Measurements from ENCODE around the gene ARID5B. TPM values are rescaled to one million over a fixed set of nuclear protein-coding genes. Genes with fewer than 3 reads are reported as not detected.

Gene ARID5B
- total and polyA plus RNA-seq, 2 donors (not counting 1 experiment from before 2014, with no cell fraction given): 22.4 to 237 TPM

DNA sequence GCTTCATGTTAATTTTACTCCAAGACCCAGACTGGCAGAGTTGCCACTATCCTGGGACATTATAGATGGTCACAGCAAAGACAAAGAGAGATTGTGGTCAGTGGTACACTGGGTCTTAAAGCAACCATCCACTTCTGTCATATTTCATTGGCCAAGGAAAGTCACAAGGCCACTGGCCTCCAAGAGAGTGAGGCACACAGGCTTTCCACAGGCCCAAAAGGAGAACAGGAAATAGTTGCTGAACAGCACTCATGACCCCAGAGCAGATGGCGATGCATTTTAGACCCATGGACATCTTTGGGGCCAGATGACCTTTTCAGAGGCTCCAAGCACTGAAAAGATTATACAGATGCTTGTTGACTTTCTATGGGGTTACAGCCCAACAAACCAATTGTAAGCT lies 97.4 kb downstream of the ARID5B start:
- ChIA-PET POLR2A (interaction anchor here (0.5 to 2.9 kb wide), 3 partner anchors 11 to 96 kb away, joined by 7 to 15 read pairs (median 14); no protein-coding TSS in a partner anchor), CTCF (interaction anchor here (1.0 to 1.3 kb wide), 3 partner anchors 24 to 51 kb away, joined by 3 to 5 read pairs (median 3); no protein-coding TSS in a partner anchor)
- no peaks in the 10 kb centered on the region for H3K9me3 Mint-ChIP-seq (ENCODE audit: insufficient read depth)
- Histone ChIP-seq H3K9ac (ENCODE audit: low read length) (peak overlapping the region; percentile 64), H3K4me1 (ENCODE audit: control insufficient read depth in 2 of 2, insufficient read depth in 2 of 2, low read length in 2 of 2) (peaks cover 71 to 82% of the 10 kb centered on the region in 2 donors), H3K36me3 (replicated peaks in 1 of 2; ENCODE audit: control extremely low read depth in 1 of 2, control insufficient read depth in 1 of 2, extremely low read depth in 1 of 2, insufficient read depth in 2 of 2, low read length in 1 of 2) (peaks cover 0 to 51% of the 10 kb centered on the region in 2 experiments), H4K20me1 (ENCODE audit: control insufficient read depth, insufficient read depth, low read length, poor library complexity, severe bottlenecking) (no peaks in the 10 kb centered on the region), H3K9me3 (ENCODE audit: control extremely low read depth in 1 of 3, control insufficient read depth in 2 of 3, insufficient read depth in 1 of 3, low read length in 2 of 3) (no peaks in the 10 kb centered on the region), H3K79me2 (ENCODE audit: control insufficient read depth, insufficient read depth, low read length) (peaks cover 98% of the 10 kb centered on the region), H2AFZ (ENCODE audit: insufficient read depth, low read depth, low read length, poor library complexity, severe bottlenecking) (no peak overlapping the region), H3K27me3 (replicated peaks in 1 of 4; ENCODE audit: control extremely low read depth in 1 of 4, control insufficient read depth in 3 of 4, insufficient read depth in 4 of 4, low read length in 3 of 4) (no peaks in the 10 kb centered on the region), H3K4me2 (replicated peaks; ENCODE audit: low read depth, low read length, poor library complexity, severe bottlenecking) (peak overlapping the region; percentile 76), H3K4me3 (ENCODE audit: control extremely low read depth in 1 of 5, extremely low read depth in 1 of 5, insufficient read depth in 1 of 5, low read depth in 2 of 5, low read length in 4 of 5) (peak overlapping the region in 1 of 5 experiments; percentile 57), H3K27ac (ENCODE audit: low read length in 2 of 2) (peak overlapping the region; percentile 96 to 98)
- peak overlapping the region; percentile 100 for H3K27ac Mint-ChIP-seq
- peak overlapping the region; percentile 85 for H3K4me3 Mint-ChIP-seq
- WGBS (ENCODE audit: insufficient coverage): 78% methylated on average over 1 of the region's 1 CpG
- intact Hi-C loops (cut with micrococcal nuclease): no loop called here
- ATAC-seq (ENCODE audit: low read depth) (no peak), DNase-seq (peak; percentile 38)
- TF ChIP-seq, protein P1, sequence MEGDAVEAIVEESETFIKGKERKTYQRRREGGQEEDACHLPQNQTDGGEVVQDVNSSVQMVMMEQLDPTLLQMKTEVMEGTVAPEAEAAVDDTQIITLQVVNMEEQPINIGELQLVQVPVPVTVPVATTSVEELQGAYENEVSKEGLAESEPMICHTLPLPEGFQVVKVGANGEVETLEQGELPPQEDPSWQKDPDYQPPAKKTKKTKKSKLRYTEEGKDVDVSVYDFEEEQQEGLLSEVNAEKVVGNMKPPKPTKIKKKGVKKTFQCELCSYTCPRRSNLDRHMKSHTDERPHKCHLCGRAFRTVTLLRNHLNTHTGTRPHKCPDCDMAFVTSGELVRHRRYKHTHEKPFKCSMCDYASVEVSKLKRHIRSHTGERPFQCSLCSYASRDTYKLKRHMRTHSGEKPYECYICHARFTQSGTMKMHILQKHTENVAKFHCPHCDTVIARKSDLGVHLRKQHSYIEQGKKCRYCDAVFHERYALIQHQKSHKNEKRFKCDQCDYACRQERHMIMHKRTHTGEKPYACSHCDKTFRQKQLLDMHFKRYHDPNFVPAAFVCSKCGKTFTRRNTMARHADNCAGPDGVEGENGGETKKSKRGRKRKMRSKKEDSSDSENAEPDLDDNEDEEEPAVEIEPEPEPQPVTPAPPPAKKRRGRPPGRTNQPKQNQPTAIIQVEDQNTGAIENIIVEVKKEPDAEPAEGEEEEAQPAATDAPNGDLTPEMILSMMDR (IDR thresholded peaks at IDR 0.05): no peak
- no peak for TF ChIP-seq EZH2 (IDR thresholded peaks at IDR 0.05; ENCODE audit: borderline replicate concordance, insufficient read depth, low read depth, low read length, poor library complexity, severe bottlenecking)
- no peaks in the 10 kb centered on the region for H3K27me3 Mint-ChIP-seq
- H3K4me1 Mint-ChIP-seq: peaks cover 91% of the 10 kb centered on the region

DNA sequence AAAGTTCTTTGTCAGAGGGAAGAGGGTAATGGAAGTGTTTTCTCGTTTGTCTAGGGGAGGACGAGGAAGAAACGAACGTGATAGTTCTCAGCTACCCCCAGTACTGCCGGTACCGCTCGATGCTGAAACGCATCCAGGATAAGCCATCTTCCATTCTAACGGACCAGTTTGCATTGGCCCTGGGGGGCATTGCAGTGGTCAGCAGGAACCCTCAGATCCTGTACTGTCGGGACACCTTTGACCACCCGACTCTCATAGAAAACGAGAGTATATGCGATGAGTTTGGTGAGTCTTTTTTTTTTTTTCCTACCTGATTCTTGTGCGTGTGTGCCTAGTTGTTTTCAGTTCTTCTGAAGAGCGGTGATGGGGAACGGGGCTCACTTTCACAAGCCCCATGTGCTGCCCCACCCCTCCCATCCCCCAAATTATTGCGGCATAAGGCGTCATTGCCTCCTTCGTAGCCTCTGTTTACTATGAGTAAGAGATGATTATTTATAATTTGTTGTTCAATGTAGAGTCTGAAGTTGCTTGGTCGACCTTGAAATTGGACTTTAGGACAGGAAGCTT lies 98.6 kb downstream of the ARID5B start:
- DNase-seq (peak; percentile 96), ATAC-seq (ENCODE audit: low read depth) (peak; percentile 84)
- peaks cover 94% of the 10 kb centered on the region for H3K4me1 Mint-ChIP-seq
- CTCF ChIA-PET: interaction anchor here (0.8 to 1.9 kb wide), 9 partner anchors 11 to 250 kb away, joined by 3 to 5 read pairs (median 3); no protein-coding TSS in a partner anchor
- no peaks in the 10 kb centered on the region for H4K20me1 ChIP-seq (ENCODE audit: control insufficient read depth, insufficient read depth, low read length, poor library complexity, severe bottlenecking)
- H3K4me3 ChIP-seq (ENCODE audit: control extremely low read depth in 1 of 5, extremely low read depth in 1 of 5, insufficient read depth in 1 of 5, low read depth in 2 of 5, low read length in 4 of 5): peak overlapping the region in 4 of 5 experiments; percentile 32 to 57 (median 44)
- no peaks in the 10 kb centered on the region for H3K27me3 ChIP-seq (replicated peaks in 1 of 4; ENCODE audit: control extremely low read depth in 1 of 4, control insufficient read depth in 3 of 4, insufficient read depth in 4 of 4, low read length in 3 of 4)
- peak overlapping the region; percentile 96 to 98 for H3K27ac ChIP-seq (ENCODE audit: low read length in 2 of 2)
- no peaks in the 10 kb centered on the region for H3K9me3 Mint-ChIP-seq (ENCODE audit: insufficient read depth)
- H3K4me1 ChIP-seq (ENCODE audit: control insufficient read depth in 2 of 2, insufficient read depth in 2 of 2, low read length in 2 of 2): peaks cover 74 to 90% of the 10 kb centered on the region in 2 donors
- peak overlapping the region; percentile 100 for H3K27ac Mint-ChIP-seq
- H3K9me3 ChIP-seq (ENCODE audit: control extremely low read depth in 1 of 3, control insufficient read depth in 2 of 3, insufficient read depth in 1 of 3, low read length in 2 of 3): no peaks in the 10 kb centered on the region
- no peaks in the 10 kb centered on the region for H3K27me3 Mint-ChIP-seq
- intact Hi-C loops (cut with micrococcal nuclease): loop anchor here (1.0 to 5.0 kb wide), 7 partner anchors 8 to 96 kb away; no protein-coding TSS in a partner anchor
- 70% methylated on average over 9 of the region's 20 CpGs for WGBS (ENCODE audit: insufficient coverage)
- H3K4me2 ChIP-seq (replicated peaks; ENCODE audit: low read depth, low read length, poor library complexity, severe bottlenecking): peak overlapping the region; percentile 76
- peak overlapping the region; percentile 85 for H3K4me3 Mint-ChIP-seq
- H3K79me2 ChIP-seq (ENCODE audit: control insufficient read depth, insufficient read depth, low read length): peaks cover 98% of the 10 kb centered on the region
- POLR2A ChIA-PET: interaction anchor here (0.6 to 2.7 kb wide), 12 partner anchors 10 to 115 kb away, joined by 3 to 15 read pairs (median 3); partner anchors contain the start of gene ARID5B
- TF ChIP-seq EZH2 (IDR thresholded peaks at IDR 0.05; ENCODE audit: borderline replicate concordance, insufficient read depth, low read depth, low read length, poor library complexity, severe bottlenecking): no peak
- TF ChIP-seq, protein P1 (IDR thresholded peaks at IDR 0.05): no peak
- H3K9ac ChIP-seq (ENCODE audit: low read length): peak overlapping the region; percentile 64
- peaks cover 0 to 50% of the 10 kb centered on the region in 2 experiments for H3K36me3 ChIP-seq (replicated peaks in 1 of 2; ENCODE audit: control extremely low read depth in 1 of 2, control insufficient read depth in 1 of 2, extremely low read depth in 1 of 2, insufficient read depth in 2 of 2, low read length in 1 of 2)
- peak overlapping the region; percentile 62 for H2AFZ ChIP-seq (ENCODE audit: insufficient read depth, low read depth, low read length, poor library complexity, severe bottlenecking)

All from B cell (primary cell).